GM12878 (cell line): ENCODE data around the gene CLEC4M.

Source experiments
- BCL11A ChIP-seq: IDR thresholded peaks from 2 replicates; pipeline ENCODE4 v1.6.1; 2011; ENCODE audit warnings: low read depth, low read length
- KDM1A ChIP-seq: fragments of 200-600 bp; sonication (generic); IDR thresholded peaks from 2 replicates; pipeline ENCODE4 v1.6.1; 2016; ENCODE audit warnings: borderline replicate concordance
- POLR2A ChIP-seq: IDR thresholded peaks from 2 replicates; pipeline ENCODE4 v1.6.1; 2011; ENCODE audit warnings: low read depth, mild to moderate bottlenecking, low read length
- POLR2AphosphoS2 ChIP-seq: IDR thresholded peaks from 2 replicates; pipeline ENCODE4 v1.6.1; 2011; ENCODE audit warnings: low read depth, mild to moderate bottlenecking, low read length, improper control_type of control experiment, moderate library complexity
- POLR2AphosphoS5 ChIP-seq: IDR thresholded peaks from 2 replicates; pipeline ENCODE4 v1.6.1; 2011; ENCODE audit warnings: mild to moderate bottlenecking, low read length, inconsistent platforms
- TAF1 ChIP-seq: IDR thresholded peaks from 2 replicates; pipeline ENCODE4 v1.6.1; 2011; ENCODE audit warnings: mild to moderate bottlenecking, low read depth, low read length, borderline replicate concordance
- TARDBP ChIP-seq: IDR thresholded peaks from 2 replicates; pipeline ENCODE4 v1.6.1; 2016; ENCODE audit warnings: borderline replicate concordance
- TF ChIP-seq, protein P1 (sequence below), 3 experiments: IDR thresholded peaks in 2 of 3; conservative IDR thresholded peaks in 1 of 3; 2 replicates each; pipeline ENCODE4 v1.5.1; 2011; ENCODE audit warnings: low read depth in 3 of 3, low read length in 3 of 3, mild to moderate bottlenecking in 3 of 3, control low read depth in 2 of 3, moderate library complexity in 2 of 3, inconsistent platforms in 1 of 3, mixed read lengths in 1 of 3; ENCODE audit not compliant: control insufficient read depth in 2 of 3, insufficient read depth in 1 of 3; ENCODE audit errors: extremely low read depth in 1 of 3
- TF ChIP-seq, protein P2 (sequence below): IDR thresholded peaks from 2 replicates; pipeline ENCODE4 v1.6.1; 2012; ENCODE audit warnings: low read depth, low read length, improper control_type of control experiment
- TF ChIP-seq, protein P3 (sequence below): fragments of 450-650 bp; IDR thresholded peaks from 2 replicates; pipeline ENCODE4 v1.6.1; 2016; ENCODE audit warnings: mild to moderate bottlenecking

DNA sequence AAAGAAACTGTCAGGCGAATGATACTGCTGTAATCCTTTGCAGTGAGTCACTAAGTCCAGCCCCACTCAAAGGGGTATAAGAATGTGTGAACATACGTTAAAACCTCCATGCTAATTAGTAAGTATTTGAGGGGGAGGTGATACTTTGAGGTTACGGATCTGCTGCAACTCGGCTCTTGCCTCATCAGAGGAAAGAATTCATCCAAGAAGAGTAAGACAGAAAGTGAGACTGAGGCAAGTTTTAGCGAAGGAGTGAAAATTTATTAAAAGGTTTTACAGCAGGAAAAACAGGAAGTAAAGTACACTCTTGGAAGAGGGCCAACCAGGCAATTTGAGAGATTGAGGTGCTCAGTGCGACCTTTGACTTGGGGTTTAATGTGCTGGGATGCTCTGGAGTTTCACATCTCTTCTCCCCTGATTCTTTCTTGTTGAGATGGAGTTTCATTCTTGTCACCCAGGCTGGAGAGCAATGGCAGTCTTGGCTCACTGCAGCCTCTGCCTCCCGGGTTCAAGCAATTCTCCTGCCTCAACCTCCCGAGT lies 9.8 kb downstream of the CLEC4M start:
- TF ChIP-seq TARDBP (no peak), POLR2AphosphoS5 (no peak), TAF1 (no peak), KDM1A (no peak), POLR2A (no peak), BCL11A (peak; percentile 76), POLR2AphosphoS2 (no peak)
- TF ChIP-seq, protein P1, sequence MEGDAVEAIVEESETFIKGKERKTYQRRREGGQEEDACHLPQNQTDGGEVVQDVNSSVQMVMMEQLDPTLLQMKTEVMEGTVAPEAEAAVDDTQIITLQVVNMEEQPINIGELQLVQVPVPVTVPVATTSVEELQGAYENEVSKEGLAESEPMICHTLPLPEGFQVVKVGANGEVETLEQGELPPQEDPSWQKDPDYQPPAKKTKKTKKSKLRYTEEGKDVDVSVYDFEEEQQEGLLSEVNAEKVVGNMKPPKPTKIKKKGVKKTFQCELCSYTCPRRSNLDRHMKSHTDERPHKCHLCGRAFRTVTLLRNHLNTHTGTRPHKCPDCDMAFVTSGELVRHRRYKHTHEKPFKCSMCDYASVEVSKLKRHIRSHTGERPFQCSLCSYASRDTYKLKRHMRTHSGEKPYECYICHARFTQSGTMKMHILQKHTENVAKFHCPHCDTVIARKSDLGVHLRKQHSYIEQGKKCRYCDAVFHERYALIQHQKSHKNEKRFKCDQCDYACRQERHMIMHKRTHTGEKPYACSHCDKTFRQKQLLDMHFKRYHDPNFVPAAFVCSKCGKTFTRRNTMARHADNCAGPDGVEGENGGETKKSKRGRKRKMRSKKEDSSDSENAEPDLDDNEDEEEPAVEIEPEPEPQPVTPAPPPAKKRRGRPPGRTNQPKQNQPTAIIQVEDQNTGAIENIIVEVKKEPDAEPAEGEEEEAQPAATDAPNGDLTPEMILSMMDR (IDR thresholded peaks at IDR 0.05 in 2 of 3, conservative IDR thresholded peaks at IDR 0.05 in 1 of 3; ENCODE audit: control insufficient read depth in 2 of 3, extremely low read depth in 1 of 3, insufficient read depth in 1 of 3, low read depth in 3 of 3, low read length in 3 of 3): no peak
- TF ChIP-seq, protein P2, sequence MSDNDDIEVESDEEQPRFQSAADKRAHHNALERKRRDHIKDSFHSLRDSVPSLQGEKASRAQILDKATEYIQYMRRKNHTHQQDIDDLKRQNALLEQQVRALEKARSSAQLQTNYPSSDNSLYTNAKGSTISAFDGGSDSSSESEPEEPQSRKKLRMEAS: no peak
- TF ChIP-seq, protein P3, sequence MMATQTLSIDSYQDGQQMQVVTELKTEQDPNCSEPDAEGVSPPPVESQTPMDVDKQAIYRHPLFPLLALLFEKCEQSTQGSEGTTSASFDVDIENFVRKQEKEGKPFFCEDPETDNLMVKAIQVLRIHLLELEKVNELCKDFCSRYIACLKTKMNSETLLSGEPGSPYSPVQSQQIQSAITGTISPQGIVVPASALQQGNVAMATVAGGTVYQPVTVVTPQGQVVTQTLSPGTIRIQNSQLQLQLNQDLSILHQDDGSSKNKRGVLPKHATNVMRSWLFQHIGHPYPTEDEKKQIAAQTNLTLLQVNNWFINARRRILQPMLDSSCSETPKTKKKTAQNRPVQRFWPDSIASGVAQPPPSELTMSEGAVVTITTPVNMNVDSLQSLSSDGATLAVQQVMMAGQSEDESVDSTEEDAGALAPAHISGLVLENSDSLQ: no peak
